ENCODE results near the gene TARS2.

GRCh38 chr1:150534002-150534401, 46.8 kb downstream of the TARS2 start:
- TF ChIP-seq EGR1 (IDR thresholded peaks at IDR 0.05) (no peak), RAD21 (IDR thresholded peaks at IDR 0.05; ENCODE audit: low read depth) (no peak), CEBPB (IDR thresholded peaks at IDR 0.05) (no peak), REST (IDR thresholded peaks at IDR 0.05; ENCODE audit: low read depth) (no peak), YY1 (IDR thresholded peaks at IDR 0.05; ENCODE audit: low read depth) (no peak), NFIC (IDR thresholded peaks at IDR 0.05) (no peak), TCF12 (IDR thresholded peaks at IDR 0.05; ENCODE audit: low read depth) (no peak), CREB1 (IDR thresholded peaks at IDR 0.05; ENCODE audit: low read depth) (no peak), EP300 (IDR thresholded peaks at IDR 0.05; ENCODE audit: borderline replicate concordance) (no peak), FOXM1 (IDR thresholded peaks at IDR 0.05; ENCODE audit: borderline replicate concordance, low read depth) (no peak), MAX (IDR thresholded peaks at IDR 0.05) (no peak), TAF1 (IDR thresholded peaks at IDR 0.05; ENCODE audit: low read depth) (no peak), TEAD4 (IDR thresholded peaks at IDR 0.05) (no peak), ZBTB7A (IDR thresholded peaks at IDR 0.05; ENCODE audit: low read depth) (no peak)
